ENCODE data around the gene TMEM132D. TPM values are rescaled to one million over a fixed set of nuclear protein-coding genes. Genes with fewer than 3 reads are reported as not detected.

TMEM132D gene
- total RNA-seq, 3 donors from 2014 or later = 0.09 to 0.24 (median 0.12) TPM

- Histone ChIP-seq H3K36me3 (ENCODE audit: low read depth) (no peaks in the 10 kb centered on the region), H3K9me3 (no peaks in the 10 kb centered on the region), H3K4me1 (ENCODE audit: low read depth) (no peaks in the 10 kb centered on the region), H3K4me3 (no peak overlapping the region)
- no peak for DNase-seq
- no peak for TF ChIP-seq CTCF (IDR thresholded peaks at IDR 0.05)
- no peak for ATAC-seq
- intact Hi-C loops (cut with DNase I, micrococcal nuclease) = no loop called here
Measured at GRCh38 chr12:129305851-129306250, 598.0 kb downstream of the TMEM132D start.

GRCh38 chr12:129304529-129304928 lies 599.3 kb downstream of the TMEM132D start:
- no peak for TF ChIP-seq CTCF (IDR thresholded peaks at IDR 0.05)
- DNase-seq (no peak), ATAC-seq (no peak)
- Histone ChIP-seq H3K4me1 (ENCODE audit: low read depth) (no peaks in the 10 kb centered on the region), H3K9me3 (no peaks in the 10 kb centered on the region), H3K4me3 (no peak overlapping the region), H3K36me3 (ENCODE audit: low read depth) (no peaks in the 10 kb centered on the region)
- intact Hi-C loops (cut with DNase I, micrococcal nuclease) = no loop called here

- DNase-seq = no peak
- intact Hi-C loops (cut with DNase I, micrococcal nuclease) = no loop called here
- H3K36me3 ChIP-seq (ENCODE audit: low read depth) = no peaks in the 10 kb centered on the region
- H3K9me3 ChIP-seq = no peaks in the 10 kb centered on the region
- H3K4me3 ChIP-seq = no peak overlapping the region
- TF ChIP-seq CTCF (IDR thresholded peaks at IDR 0.05) = no peak
- ATAC-seq = no peak
- H3K4me1 ChIP-seq (ENCODE audit: low read depth) = no peaks in the 10 kb centered on the region
Measured at GRCh38 chr12:129300011-129300410, 603.8 kb downstream of the TMEM132D start.

- Histone ChIP-seq H3K4me3 (no peak overlapping the region), H3K9me3 (no peaks in the 10 kb centered on the region), H3K36me3 (ENCODE audit: low read depth) (no peaks in the 10 kb centered on the region), H3K4me1 (ENCODE audit: low read depth) (no peaks in the 10 kb centered on the region)
- ATAC-seq (no peak), DNase-seq (no peak)
- intact Hi-C loops (cut with DNase I, micrococcal nuclease) = no loop called here
- TF ChIP-seq CTCF (IDR thresholded peaks at IDR 0.05) = no peak
Measured at GRCh38 chr12:129298921-129299320, 604.9 kb downstream of the TMEM132D start.

GRCh38 chr12:129296671-129297070 lies 607.2 kb downstream of the TMEM132D start:
- Histone ChIP-seq H3K36me3 (ENCODE audit: low read depth) (no peaks in the 10 kb centered on the region), H3K4me3 (no peak overlapping the region), H3K4me1 (ENCODE audit: low read depth) (no peaks in the 10 kb centered on the region), H3K9me3 (no peaks in the 10 kb centered on the region)
- DNase-seq (no peak), ATAC-seq (no peak)
- intact Hi-C loops (cut with DNase I, micrococcal nuclease) = no loop called here
- no peak for TF ChIP-seq CTCF (IDR thresholded peaks at IDR 0.05)

GRCh38 chr12:129294868-129295267 lies 609.0 kb downstream of the TMEM132D start:
- intact Hi-C loops (cut with DNase I, micrococcal nuclease) = no loop called here
- ATAC-seq (no peak), DNase-seq (no peak)
- Histone ChIP-seq H3K4me1 (ENCODE audit: low read depth) (no peaks in the 10 kb centered on the region), H3K4me3 (no peak overlapping the region), H3K9me3 (no peaks in the 10 kb centered on the region), H3K36me3 (ENCODE audit: low read depth) (no peaks in the 10 kb centered on the region)
- TF ChIP-seq CTCF (IDR thresholded peaks at IDR 0.05) = no peak

Measured in mucosa of descending colon (tissue), 3 donors.